Measurements from ENCODE around the gene PPIG. TPM values are rescaled to one million over a fixed set of nuclear protein-coding genes. Genes with fewer than 3 reads are reported as not detected.

Gene PPIG
- total and polyA plus RNA-seq, 2 experiments from 2014 or later: 40.7 to 157 TPM

DNA sequence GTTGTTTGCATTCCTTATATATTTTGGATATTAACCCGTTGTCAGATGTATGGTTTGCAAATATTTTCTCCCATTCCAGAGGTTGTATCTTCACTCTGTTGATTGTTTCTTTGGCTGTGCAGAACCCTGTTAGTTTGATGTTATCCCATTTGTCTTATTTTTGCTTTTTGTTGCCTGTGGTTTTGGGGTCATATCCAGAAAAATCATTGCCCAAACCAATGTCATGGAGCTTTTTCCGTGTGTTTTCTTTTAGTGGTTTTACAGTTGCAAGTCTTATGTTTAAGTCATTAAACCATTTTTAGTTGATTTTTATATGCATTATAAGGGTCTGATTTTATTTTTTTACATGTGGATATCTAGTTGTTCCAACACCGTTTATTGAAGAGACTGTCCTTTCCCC lies 35.8 kb downstream of the PPIG start (continued):
- TF ChIP-seq, protein P1, sequence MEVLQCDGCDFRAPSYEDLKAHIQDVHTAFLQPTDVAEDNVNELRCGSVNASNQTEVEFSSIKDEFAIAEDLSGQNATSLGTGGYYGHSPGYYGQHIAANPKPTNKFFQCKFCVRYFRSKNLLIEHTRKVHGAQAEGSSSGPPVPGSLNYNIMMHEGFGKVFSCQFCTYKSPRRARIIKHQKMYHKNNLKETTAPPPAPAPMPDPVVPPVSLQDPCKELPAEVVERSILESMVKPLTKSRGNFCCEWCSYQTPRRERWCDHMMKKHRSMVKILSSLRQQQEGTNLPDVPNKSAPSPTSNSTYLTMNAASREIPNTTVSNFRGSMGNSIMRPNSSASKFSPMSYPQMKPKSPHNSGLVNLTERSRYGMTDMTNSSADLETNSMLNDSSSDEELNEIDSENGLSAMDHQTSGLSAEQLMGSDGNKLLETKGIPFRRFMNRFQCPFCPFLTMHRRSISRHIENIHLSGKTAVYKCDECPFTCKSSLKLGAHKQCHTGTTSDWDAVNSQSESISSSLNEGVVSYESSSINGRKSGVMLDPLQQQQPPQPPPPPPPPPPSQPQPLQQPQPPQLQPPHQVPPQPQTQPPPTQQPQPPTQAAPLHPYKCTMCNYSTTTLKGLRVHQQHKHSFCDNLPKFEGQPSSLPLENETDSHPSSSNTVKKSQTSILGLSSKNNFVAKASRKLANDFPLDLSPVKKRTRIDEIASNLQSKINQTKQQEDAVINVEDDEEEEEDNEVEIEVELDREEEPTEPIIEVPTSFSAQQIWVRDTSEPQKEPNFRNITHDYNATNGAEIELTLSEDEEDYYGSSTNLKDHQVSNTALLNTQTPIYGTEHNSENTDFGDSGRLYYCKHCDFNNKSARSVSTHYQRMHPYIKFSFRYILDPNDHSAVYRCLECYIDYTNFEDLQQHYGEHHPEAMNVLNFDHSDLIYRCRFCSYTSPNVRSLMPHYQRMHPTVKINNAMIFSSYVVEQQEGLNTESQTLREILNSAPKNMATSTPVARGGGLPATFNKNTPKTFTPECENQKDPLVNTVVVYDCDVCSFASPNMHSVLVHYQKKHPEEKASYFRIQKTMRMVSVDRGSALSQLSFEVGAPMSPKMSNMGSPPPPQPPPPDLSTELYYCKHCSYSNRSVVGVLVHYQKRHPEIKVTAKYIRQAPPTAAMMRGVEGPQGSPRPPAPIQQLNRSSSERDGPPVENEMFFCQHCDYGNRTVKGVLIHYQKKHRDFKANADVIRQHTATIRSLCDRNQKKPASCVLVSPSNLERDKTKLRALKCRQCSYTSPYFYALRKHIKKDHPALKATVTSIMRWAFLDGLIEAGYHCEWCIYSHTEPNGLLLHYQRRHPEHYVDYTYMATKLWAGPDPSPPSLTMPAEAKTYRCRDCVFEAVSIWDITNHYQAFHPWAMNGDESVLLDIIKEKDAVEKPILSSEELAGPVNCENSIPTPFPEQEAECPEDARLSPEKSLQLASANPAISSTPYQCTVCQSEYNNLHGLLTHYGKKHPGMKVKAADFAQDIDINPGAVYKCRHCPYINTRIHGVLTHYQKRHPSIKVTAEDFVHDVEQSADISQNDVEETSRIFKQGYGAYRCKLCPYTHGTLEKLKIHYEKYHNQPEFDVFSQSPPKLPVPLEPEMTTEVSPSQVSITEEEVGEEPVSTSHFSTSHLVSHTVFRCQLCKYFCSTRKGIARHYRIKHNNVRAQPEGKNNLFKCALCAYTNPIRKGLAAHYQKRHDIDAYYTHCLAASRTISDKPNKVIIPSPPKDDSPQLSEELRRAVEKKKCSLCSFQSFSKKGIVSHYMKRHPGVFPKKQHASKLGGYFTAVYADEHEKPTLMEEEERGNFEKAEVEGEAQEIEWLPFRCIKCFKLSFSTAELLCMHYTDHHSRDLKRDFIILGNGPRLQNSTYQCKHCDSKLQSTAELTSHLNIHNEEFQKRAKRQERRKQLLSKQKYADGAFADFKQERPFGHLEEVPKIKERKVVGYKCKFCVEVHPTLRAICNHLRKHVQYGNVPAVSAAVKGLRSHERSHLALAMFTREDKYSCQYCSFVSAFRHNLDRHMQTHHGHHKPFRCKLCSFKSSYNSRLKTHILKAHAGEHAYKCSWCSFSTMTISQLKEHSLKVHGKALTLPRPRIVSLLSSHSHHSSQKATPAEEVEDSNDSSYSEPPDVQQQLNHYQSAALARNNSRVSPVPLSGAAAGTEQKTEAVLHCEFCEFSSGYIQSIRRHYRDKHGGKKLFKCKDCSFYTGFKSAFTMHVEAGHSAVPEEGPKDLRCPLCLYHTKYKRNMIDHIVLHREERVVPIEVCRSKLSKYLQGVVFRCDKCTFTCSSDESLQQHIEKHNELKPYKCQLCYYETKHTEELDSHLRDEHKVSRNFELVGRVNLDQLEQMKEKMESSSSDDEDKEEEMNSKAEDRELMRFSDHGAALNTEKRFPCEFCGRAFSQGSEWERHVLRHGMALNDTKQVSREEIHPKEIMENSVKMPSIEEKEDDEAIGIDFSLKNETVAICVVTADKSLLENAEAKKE (CRISPR knock-in tag; IDR thresholded peaks at IDR 0.05): no peak
- TF ChIP-seq EZH2 (IDR thresholded peaks at IDR 0.05; ENCODE audit: low read depth, unreplicated experiment) (no peak), CREB1 (CRISPR knock-in tag; IDR thresholded peaks at IDR 0.05; ENCODE audit: low read depth) (no peak), JUNB (IDR thresholded peaks at IDR 0.05; ENCODE audit: unreplicated experiment) (no peak), ZNF114 (CRISPR knock-in tag; IDR thresholded peaks at IDR 0.05) (no peak)
- TF ChIP-seq, protein P2, sequence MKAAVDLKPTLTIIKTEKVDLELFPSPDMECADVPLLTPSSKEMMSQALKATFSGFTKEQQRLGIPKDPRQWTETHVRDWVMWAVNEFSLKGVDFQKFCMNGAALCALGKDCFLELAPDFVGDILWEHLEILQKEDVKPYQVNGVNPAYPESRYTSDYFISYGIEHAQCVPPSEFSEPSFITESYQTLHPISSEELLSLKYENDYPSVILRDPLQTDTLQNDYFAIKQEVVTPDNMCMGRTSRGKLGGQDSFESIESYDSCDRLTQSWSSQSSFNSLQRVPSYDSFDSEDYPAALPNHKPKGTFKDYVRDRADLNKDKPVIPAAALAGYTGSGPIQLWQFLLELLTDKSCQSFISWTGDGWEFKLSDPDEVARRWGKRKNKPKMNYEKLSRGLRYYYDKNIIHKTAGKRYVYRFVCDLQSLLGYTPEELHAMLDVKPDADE (IDR thresholded peaks at IDR 0.05): no peak
- TF ChIP-seq, protein P3, sequence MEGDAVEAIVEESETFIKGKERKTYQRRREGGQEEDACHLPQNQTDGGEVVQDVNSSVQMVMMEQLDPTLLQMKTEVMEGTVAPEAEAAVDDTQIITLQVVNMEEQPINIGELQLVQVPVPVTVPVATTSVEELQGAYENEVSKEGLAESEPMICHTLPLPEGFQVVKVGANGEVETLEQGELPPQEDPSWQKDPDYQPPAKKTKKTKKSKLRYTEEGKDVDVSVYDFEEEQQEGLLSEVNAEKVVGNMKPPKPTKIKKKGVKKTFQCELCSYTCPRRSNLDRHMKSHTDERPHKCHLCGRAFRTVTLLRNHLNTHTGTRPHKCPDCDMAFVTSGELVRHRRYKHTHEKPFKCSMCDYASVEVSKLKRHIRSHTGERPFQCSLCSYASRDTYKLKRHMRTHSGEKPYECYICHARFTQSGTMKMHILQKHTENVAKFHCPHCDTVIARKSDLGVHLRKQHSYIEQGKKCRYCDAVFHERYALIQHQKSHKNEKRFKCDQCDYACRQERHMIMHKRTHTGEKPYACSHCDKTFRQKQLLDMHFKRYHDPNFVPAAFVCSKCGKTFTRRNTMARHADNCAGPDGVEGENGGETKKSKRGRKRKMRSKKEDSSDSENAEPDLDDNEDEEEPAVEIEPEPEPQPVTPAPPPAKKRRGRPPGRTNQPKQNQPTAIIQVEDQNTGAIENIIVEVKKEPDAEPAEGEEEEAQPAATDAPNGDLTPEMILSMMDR (conservative IDR thresholded peaks at IDR 0.05; ENCODE audit: low read depth in 2 of 2): no peak

Data from GM23338 (cell line).